ENCODE results near the gene FRMD4B.

Gene FRMD4B

DNA sequence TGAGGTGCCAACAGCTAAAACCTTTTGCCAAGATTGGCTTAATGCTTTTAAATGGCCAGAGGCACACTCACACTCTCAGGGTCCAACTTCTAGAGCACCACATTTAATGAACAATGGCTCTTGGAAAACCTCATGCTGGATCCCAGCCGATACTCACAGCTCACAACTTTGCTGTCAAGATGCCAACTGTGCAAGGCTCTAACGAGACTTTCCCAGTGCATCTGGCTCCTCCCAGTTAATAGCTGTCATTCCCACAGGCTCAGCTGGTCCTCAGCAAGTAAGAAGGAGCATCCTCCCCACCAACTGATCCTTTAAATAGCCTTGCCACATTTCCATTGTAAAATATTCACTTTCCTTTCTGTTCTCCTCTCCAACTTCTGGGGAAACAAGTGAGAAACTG, 20.3 kb upstream of the FRMD4B start:
- peak in 21 of 56 donors; percentile 5 to 69 (median 29) for DNase-seq

DNA sequence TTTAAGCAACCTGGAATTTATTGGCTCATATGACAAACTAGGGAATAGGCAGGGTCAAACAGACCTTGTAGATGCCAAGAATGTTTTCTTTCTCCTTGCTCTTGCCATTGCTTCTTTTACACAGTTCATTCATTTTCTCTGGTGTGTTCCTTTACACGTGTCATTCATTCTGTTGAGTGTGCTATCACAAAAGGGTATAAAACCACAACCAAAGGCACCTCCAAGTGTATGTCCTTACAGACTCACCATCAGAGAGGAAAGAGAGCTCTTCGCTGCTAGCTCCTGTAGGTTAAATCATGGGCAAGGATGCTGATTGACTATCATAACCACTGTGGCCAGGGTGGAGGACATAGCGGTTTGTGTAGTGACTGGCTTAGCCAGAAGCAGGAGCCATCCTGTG, 19.2 kb upstream of the FRMD4B start:
- no peak for DNase-seq

- DNase-seq: no peak
Measured at GRCh38 chr3:69403454-69403853, 17.6 kb upstream of the FRMD4B start.

GRCh38 chr3:69400683-69401082, 14.8 kb upstream of the FRMD4B start:
- DNase-seq: no peak

DNA sequence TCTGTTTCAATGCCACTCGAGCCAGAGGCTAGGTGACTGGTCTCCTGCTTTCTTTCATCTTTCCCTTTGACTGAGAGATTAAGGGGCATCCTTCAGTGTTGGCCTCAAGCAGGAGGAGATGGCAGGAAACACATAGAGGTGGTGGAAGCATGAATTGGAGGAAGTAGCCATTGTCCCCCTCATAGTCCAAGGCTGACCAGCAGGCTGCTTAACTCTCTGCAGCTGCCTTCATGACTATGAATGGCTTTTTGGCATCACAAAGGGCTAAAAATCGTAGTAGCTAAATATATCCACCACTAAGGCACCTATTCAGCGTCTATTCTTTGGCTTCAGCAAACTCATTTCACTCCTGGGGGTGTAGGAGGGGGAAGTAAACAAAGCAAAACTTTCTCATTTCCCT, 7.0 kb upstream of the FRMD4B start:
- DNase-seq: no peak

DNA sequence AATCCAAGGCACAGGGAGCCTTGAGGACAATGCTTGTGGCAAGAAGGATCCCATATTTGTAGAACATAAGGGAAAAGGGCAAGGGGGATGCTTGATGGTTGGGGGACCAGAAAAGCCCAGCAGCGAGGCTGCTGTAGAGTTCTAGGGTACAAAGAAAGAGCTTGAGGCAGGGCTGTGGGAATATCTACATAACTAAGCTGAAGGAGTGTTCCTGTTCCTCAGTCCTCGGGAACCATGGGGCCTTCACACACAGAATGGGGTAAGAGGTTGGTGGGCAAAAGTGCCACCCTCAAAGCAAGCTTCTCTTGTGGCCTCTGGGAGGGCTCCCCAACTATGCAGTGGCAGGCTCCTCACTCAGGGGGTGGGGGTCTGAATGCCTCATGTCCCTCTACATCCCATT, 6.5 kb upstream of the FRMD4B start:
- DNase-seq: no peak

- peak in 4 of 56 donors; percentile 8 to 51 (median 10) for DNase-seq
Measured at GRCh38 chr3:69391554-69391953, 5.7 kb upstream of the FRMD4B start.

- no peak for DNase-seq
Measured at GRCh38 chr3:69390771-69391170, 4.9 kb upstream of the FRMD4B start.

GRCh38 chr3:69389520-69390248, 3.8 kb upstream of the FRMD4B start:
- no peak for DNase-seq

GRCh38 chr3:69388241-69388640, 2.4 kb upstream of the FRMD4B start:
- DNase-seq: no peak

DNA sequence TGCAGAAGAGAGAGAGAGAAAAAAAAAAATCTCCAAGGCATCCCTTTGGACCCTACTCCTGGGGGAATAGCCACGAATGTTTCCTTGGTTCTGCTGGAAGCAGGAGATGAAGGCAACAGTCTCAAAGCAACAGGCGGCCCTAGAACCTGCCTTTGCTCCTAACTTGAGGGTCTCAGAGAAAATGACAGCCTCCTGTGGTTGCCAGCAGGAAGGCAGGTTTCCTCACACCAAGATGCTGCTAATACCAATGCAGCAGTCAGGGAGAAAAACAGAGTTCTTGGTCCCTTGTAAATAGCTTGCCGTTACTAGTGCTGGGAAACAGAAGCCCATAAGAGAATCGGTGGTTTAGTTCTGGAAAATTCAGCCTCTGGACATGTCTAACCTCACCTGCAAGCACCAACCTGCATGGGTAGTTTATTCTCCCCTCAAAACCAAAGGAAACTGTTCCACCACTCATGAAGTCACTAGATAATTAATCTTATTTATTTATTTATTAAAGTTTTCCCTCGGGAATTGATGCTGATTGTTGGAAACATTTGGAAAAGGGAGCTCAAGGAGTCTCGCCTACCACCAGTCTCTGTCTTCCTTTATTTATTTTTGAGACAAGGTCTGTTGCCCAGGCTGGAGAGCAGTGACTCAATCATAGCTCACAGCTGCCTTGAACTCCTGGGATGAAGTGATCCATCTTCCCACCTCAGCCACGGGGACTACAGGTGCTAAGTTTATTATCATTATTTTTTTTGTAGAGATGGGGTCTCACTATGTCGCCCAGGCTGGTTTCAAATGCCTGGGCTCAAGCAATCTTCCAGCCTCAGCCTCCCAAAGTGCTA, 883 bp upstream of the FRMD4B start:
- peak in 2 of 56 donors; percentile 35 to 66 for DNase-seq

DNA sequence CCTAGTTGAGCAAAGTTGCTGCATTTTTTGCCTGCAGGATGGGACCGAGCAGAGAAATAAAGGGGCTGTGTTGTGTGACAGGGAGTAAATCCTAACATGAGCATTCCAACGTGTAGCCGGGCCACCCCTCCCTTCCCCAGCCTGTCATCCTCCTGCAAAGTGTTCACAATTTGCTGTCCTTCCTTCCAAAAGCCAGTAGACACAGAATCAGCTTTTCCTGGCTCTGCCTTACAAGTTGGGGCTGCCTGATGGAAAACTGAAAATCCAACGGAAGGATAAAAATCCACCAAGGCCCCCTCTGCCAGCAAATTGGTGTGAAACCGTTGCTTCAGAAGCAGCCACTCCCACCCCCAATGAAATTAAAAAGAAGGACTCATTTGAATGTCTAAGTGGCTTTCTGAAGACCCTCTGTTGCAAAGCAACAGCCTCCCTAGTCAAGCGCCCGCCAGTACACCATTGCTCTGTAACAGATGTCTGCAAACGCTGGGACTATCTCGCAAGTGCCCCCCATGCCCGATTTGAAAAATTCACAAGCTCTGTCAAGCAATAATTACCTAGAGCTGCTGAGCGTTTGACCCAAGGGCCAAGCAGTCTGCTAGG, 665 bp downstream of the FRMD4B start:
- DNase-seq: peak in 20 of 56 donors; percentile 5 to 69 (median 32)

- no peak for DNase-seq
Measured at GRCh38 chr3:69384326-69384725, 1.6 kb downstream of the FRMD4B start.

GRCh38 chr3:69379661-69380060, 6.2 kb downstream of the FRMD4B start:
- peak in 1 of 56 donors; percentile 17 for DNase-seq

DNA sequence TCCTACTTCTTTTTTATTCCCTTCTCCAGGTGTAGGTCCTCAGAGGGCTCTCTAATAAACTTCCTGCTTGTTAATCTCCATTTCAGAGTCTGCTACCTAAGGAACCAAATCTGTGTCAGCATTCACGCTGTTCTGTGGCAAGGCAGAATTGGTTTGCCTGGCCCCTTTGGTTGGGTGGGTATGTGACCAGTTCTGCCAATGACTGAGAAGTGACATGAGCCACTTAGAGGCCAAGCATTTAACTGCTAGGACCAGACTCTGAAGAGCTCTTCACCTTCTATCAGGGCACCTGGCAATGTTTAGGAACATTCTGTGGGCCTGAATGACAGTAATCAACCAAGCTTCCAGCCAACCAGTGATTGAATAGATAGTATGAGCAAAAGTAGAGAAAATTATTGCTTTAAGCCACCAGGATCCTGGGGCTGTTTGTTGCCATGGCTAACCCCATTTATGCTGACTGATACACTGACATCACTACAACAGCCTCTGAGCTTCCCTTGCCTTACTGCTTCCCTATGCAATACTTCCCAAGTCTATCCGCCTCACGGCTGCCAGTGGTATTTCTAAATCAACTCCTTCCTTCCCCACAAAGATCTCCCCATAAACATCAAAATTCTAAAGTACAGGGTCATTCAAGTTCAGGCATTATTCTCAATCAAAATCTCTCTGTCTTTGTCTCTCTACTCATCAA, 7.6 kb downstream of the FRMD4B start:
- no peak for DNase-seq

GRCh38 chr3:69377262-69377661, 8.6 kb downstream of the FRMD4B start:
- DNase-seq: no peak

DNA sequence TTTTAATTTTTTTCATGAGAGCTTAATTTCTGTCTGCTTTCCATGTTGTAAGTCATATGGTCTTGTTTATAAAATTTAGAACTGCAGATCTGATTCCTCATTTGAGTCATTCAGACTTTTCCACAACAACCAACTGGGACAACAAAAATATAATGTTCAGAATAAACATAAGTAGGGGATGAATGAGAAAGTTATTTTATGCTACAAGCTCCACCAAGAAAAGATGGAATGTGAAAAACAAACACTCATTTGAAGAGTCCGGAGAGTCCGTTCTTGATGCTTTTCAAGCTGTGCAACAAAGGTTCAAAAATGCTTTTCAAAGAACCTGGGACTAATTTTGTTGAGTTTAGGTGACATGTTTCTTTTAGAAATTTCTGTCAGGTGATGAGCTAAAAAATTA, 9.2 kb downstream of the FRMD4B start:
- no peak for DNase-seq

GRCh38 chr3:69371816-69372215, 14.1 kb downstream of the FRMD4B start:
- no peak for DNase-seq

- no peak for DNase-seq
Measured at GRCh38 chr3:69370901-69371301, 15.0 kb downstream of the FRMD4B start.

GRCh38 chr3:69370156-69370883, 15.6 kb downstream of the FRMD4B start:
- DNase-seq: peak in 42 of 56 donors; percentile 4 to 73 (median 36)

All from amygdala (tissue), 56 donors.